ENCODE results near the gene NECTIN4. TPM values are rescaled to one million over a fixed set of nuclear protein-coding genes. Genes with fewer than 3 reads are reported as not detected.

NECTIN4 gene
- total and polyA plus RNA-seq, 10 of the 15 experiments (the other 5 are each of a cell fraction or from before 2014, with no cell fraction given): 2.8 to 8.7 (median 3.7) TPM

- TF ChIP-seq SIX5 (IDR thresholded peaks at IDR 0.05; ENCODE audit: low read depth, low read length, severe bottlenecking): no peak
- TF ChIP-seq ZNF274 (IDR thresholded peaks at IDR 0.05; ENCODE audit: insufficient read depth, insufficient read length): no peak
- no peak for TF ChIP-seq JUND (IDR thresholded peaks at IDR 0.05; ENCODE audit: low read depth, low read length)
- TF ChIP-seq STAT1 (conservative IDR thresholded peaks at IDR 0.05): no peak
- no peak for TF ChIP-seq HDAC6 (IDR thresholded peaks at IDR 0.05; ENCODE audit: unreplicated experiment)
- no peak for TF ChIP-seq ZBTB11 (CRISPR knock-in tag; IDR thresholded peaks at IDR 0.05)
- no peak for TF ChIP-seq PAX8 (IDR thresholded peaks at IDR 0.05)
- no peak for TF ChIP-seq POLR2A (IDR thresholded peaks at IDR 0.05; ENCODE audit: low read depth, low read length)
These were observed 7.8 kb downstream of the NECTIN4 start (continued) for GRCh38 chr1:161081519-161081918.

- Histone ChIP-seq H3K79me2 (ENCODE audit: control insufficient read depth, insufficient read depth, low read length) (no peaks in the 10 kb centered on the region), H2AFZ (ENCODE audit: control insufficient read depth, low read depth, low read length) (no peak overlapping the region), H3K27ac (ENCODE audit: control insufficient read depth, insufficient read depth) (no peak overlapping the region), H3K4me3 (no peak overlapping the region), H3K36me3 (ENCODE audit: control insufficient read depth in 2 of 2, insufficient read depth in 2 of 2, low read length in 1 of 2) (no peaks in the 10 kb centered on the region), H4K20me1 (ENCODE audit: control insufficient read depth, insufficient read depth) (no peaks in the 10 kb centered on the region), H3K4me1 (ENCODE audit: control insufficient read depth, insufficient read depth, low read length) (no peaks in the 10 kb centered on the region; the same call in 1 of the 2 replicates), H3K4me2 (ENCODE audit: control insufficient read depth, insufficient read depth) (no peak overlapping the region), H3K9ac (ENCODE audit: control insufficient read depth, insufficient read depth, low read length) (no peak overlapping the region), H3K9me3 (replicated peaks; ENCODE audit: control insufficient read depth, insufficient read depth, low read length) (no peaks in the 10 kb centered on the region), H3K27me3 (replicated peaks in 1 of 2; ENCODE audit: control insufficient read depth in 2 of 2, insufficient read depth in 2 of 2, low read length in 1 of 2) (no peaks in the 10 kb centered on the region)
- ChIA-PET POLR2A (no interaction called here), CTCF (interaction anchor here (2.5 kb wide), 1 partner anchor 10 kb away, joined by 11 read pairs; the partner anchor contains the start of gene ARHGAP30), RAD21 (ENCODE audit: unreplicated experiment) (no interaction called here), SMC1A (ENCODE audit: uncharacterized antibody, unreplicated experiment) (interaction anchor here (1.1 to 2.3 kb wide), 2 partner anchors 10 kb away, joined by 4 to 11 read pairs; no protein-coding TSS in a partner anchor)
- DNase-seq (ENCODE audit: low read depth, low spot score) (no peak), FAIRE-seq (no peak), ATAC-seq (no peak)
- TF ChIP-seq ESRRA (IDR thresholded peaks at IDR 0.05; ENCODE audit: low read length) (no peak), SMC3 (IDR thresholded peaks at IDR 0.05; ENCODE audit: borderline replicate concordance, low read length) (no peak), RAD21 (IDR thresholded peaks at IDR 0.05; ENCODE audit: insufficient read depth, low read depth, low read length) (no peak)
- in situ Hi-C loops (cut with MboI): no loop called here
- 55% methylated on average over 5 of the region's 5 CpGs for WGBS (ENCODE audit: insufficient coverage, insufficient replicate concordance, low lambda C conversion rate, missing lambda C conversion rate)
- intact Hi-C loops (cut with micrococcal nuclease; ENCODE audit: unreplicated experiment): no loop called here
- no TSS peak for BruUV-seq (replicated peaks)
These were observed 8.6 kb downstream of the NECTIN4 start for GRCh38 chr1:161080441-161081405.

All from GM12878 (cell line).